ENCODE measurements around the gene MLXIP.
"Not testable (repeated sequence)": the region's sequence is repeated elsewhere in the genome, so short reads cannot be mapped to it uniquely, and the experiment has no call there.

Gene MLXIP

DNA sequence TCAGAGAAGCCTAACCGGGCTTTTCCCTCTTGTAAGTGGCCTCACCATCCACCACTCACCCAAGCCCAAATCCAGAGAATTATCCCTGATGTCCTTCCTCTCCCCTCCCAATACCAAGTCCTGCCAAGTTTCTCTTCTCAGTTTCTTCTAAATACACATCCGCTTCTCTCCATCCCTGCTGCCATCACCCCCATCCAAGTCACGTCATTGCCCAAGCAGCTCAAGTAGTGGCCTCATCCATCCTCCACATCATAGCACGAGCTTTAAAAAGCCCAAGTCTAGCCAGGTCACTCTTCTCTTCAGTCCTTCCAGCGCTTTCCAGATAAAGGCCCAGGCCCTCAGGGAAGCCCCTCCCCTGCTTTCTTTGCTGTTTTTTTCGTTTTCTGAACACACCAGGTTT, 70.1 kb downstream of the MLXIP start:
- no peak for DNase-seq (ENCODE audit: low read depth)

DNA sequence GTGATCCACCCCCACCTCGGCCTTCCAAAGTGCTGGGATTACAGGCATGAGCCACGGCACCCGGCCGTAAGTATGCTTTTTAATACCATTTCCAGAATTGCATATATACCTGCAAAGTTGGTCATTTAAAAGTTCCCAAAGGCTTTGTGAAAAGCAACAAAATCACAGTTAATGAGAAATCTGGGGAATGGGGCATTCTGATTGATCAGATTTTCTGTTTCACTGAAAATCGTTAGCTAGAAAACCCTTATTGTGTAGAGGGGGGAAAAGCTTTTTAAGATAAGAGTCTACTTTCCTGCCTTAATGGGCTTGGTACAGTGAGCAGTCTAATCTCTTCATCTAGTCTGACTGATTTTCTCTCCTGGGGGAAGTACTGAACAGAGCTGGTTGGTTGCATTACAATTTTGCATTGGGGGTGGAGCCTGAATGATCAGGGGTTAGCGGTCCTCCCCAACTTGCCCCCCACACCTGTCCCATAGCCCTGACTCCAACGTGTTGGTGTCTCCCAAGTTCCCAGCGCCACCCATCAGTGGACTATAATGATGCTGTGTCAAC, 71.6 kb downstream of the MLXIP start:
- DNase-seq (ENCODE audit: low read depth): no peak

DNA sequence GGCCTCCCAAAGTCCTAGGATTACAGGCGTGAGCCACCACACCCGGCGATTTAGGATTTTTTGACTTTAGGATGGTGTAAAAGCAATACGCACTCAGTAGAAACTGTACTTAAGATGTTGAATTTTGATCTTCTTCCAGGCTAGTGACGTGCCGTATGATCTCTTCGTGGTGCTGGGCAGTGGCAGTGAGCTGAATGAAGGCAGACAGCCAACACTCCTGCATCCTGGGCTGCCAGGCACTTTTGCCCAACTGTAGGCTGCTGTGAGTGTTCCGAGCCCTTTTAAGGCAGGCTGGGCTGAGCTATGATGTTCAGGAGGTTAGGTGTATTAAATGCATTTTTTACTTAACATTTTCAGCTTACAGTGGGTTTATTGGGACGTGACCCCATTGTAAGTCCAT, 74.2 kb downstream of the MLXIP start:
- DNase-seq (ENCODE audit: low read depth): no peak

DNA sequence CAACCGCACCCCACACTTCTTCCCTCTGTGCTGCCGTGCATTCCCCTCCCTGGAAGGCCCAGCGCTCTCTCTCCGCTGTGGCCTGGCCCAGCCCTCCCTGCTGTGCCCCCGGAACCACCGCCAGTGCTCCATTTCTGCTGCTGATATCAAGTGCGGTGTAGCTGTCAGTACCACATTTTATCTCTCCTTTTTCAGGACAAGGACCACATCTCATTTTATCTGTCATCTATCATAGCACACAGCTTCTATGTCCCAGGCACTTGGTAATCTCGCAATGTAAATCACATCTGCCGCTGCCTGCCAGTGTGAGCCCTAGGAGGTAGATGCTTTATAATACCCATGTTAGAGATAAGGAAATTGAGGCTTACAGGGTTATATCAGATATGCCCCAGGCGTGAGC, 77.1 kb downstream of the MLXIP start:
- no peak for DNase-seq (ENCODE audit: low read depth)

DNA sequence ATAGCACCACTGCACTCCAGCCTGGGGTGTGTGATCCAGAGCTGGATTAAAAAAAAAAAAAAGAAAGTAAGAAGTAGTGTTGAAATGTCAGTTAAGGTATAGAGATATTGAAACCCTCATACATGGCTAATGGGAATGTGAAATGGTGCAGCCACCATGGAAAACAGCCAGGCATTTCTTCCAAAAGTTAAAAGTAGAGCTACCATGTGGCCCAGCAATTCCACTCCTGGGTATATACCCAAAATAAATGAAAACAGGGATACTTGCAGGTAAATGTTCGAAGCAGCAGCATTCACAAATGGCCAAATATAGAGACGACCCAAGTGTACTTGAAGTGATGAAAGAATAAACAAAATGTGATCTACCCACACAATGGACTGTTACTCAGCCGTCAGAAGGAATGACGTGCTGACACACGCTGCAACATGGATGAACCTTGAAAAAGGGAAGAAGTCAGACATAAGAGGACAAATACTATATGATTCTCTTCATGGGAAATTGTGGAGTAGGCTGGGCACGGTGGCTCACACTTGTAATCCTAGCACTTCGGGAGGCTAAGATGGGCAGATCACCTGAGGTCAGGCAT, 80.2 kb downstream of the MLXIP start:
- no peak for DNase-seq (ENCODE audit: low read depth)

DNA sequence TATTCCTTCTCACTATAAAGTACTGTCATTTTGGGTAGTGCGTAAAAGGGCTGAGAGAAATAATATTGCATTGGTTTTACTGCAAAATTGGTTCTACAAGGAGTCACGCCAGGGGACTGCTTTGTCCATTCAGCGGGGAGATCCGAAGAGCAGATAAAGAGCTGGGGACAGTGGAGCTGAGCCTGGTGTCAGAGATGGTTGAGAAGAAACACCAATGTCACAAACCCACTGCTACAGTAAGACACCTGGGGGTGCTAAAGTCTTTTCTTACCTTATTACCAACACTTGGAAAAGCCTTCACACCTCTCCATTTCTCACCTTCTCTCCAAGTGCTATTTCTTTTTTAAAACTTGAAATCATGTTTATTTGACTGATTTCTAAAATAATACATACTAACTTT, 81.3 kb downstream of the MLXIP start:
- no peak for DNase-seq (ENCODE audit: low read depth)

DNA sequence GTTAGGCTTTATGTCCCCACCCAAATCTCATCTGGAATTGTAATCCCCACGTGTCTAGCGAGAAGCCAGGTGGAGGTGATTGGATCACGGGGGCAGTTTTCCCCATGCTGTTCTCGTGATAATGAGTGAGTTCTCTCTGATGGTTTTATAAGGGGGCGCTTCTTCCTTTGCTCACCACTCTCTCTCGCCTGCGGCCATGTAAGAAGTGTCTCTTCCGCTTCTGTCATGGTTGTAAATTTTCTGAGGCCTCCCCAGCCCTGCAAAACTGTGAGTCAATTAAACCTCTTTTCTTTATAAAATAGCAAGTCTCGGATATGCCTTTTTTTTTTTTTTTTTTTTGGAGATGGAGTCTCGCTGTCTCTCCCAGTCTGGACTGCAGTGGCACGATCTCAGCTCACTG, 82.2 kb downstream of the MLXIP start:
- no peak for DNase-seq (ENCODE audit: low read depth)

DNA sequence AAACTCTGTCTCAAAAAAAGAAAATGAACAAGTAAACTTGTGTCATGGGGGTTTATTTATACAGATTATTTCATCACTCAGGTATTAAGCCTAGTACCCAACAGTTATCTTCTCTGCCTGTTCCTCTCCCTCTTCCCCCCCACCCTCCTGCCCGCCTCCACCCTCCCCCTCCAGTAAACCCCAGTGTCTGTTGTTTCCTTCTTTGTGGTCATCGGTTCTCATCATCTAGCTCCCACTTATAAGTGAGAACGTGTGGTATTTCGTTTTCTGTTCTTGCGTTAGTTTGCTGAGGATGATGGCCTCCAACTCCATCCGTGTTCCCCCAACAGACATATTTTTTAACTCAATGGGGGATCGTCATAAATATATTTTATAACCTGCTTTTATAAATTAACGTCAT, 83.1 kb downstream of the MLXIP start:
- DNase-seq (ENCODE audit: low read depth): no peak

DNA sequence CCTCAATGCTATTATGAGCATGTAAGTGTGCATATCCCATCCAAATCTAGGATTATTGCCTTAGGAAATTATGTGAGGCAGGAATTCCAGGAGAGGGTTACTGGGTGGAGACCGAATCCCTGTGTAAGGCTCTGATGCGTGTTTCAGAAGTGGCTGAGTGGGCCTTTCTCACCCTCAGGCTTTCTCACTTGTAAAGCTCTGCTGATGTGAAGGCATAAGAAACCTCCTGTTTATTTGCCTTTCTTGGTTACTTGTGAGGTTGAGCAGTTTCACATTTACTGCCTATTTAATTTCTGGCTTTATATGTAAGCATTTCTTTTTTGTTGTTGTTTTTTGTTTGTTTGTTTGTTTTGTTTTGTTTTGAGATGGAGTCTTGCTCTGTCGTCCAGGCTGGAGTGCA, 84.4 kb downstream of the MLXIP start:
- DNase-seq (ENCODE audit: low read depth): no peak

DNA sequence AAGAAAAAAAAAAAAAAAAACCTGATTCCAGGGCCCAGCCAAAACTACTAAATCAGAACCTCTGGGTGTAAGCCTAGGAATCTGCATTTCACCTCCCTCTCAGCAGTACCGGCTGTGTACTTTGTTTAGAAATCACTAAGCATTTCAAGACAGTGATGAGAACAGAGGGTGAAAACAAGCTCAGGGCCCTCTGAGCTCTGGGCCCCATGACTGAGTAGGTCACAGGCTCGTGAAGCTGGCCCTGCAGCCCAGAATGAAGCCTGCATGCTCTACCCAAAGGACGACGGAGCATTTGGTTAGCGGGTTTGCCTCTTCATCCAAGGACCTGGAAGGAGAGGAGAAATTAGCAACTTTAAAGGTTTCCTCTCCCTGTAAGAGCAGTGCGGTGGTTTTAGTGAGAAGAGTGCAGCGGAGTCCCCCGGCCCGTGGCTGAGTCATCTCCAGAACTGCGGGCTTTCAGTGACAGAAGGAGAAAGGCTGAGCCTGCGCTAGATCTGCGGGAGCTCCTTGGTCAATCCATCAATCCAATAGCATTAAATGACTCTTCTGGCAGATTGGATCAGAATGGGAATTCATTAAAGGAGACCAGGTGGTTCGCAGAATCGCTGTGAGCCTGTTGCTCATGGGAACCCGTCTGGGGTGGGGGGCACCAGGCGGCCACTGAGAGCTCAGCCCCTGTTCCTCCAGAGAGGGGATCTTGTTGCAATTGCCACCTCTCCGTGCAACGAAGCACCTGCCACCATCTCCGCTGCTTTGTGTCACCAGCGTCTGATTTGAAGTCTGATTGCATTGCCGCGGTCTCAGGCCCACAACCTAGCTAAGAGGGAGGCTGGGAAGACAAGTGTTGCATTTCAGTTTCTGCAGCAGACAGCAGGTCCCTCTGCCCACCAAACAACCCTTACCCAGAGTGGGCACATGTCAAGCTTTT, 88.1 kb downstream of the MLXIP start:
- DNase-seq (ENCODE audit: low read depth): no peak

DNA sequence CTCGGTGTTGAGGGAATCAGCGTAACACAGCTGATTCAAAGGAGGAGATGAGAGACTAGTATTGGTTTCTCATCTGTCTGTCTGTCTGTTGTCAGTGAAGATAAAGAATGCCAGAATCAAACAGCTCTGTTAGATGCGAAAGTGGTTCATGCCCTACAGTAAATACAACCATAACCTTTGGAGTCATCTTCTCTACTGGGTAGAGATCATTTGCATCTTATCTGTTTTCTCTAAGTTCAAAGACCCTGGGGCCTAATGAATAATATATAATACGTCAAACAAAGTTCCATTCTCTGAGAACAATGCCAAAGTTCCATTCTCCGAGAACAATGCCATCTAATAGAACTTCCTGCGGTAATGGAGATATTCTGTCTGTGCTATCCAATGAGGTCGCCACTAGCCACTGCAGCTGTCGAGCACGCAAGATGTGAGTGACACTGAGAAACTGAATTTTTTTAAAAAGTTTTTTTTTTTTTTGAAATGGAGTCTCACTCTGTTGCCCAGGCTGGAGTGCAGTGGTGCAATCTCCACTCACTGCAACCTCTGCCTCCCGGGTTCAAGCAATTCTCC, 88.9 kb downstream of the MLXIP start:
- DNase-seq (ENCODE audit: low read depth): no peak

DNA sequence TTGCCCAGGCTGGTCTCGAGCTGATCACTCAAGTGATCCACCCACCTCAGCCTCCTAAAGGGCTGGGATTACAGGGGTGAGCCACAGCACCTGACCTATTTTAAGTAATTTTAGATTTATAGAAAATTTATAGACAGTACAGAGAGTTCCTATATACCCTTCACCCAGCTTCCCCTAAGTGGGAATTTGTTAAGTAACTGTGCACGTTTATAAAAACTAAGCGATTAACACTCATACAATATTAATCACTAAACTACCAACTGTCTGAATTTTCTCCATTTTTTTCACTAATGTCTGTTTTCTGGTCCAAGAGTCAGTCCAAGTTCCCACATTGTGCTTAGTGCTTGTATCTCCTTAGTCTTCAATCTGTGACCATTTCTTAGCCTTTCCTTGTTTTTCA, 89.9 kb downstream of the MLXIP start:
- DNase-seq (ENCODE audit: low read depth): no peak

DNA sequence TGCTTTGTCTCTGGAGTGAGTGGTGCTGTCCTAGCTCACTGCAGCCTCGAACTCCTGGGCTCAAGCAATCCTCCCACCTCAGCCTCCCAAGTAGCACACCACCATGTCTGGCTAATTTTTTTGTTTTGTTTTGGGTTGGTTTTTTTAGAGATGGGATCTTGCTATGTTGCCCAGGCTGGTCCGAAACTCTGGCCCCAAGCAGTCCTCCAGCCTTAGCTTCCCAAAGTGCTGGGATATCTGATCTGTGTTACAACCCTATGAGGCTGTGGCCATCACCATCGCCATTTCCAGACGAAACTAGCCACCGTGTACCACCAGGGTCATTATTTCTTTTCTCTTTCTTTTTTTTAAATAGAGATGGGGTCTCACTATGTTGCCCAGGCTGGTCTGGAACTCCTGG, 92.8 kb downstream of the MLXIP start:
- no peak for DNase-seq (ENCODE audit: low read depth)

DNA sequence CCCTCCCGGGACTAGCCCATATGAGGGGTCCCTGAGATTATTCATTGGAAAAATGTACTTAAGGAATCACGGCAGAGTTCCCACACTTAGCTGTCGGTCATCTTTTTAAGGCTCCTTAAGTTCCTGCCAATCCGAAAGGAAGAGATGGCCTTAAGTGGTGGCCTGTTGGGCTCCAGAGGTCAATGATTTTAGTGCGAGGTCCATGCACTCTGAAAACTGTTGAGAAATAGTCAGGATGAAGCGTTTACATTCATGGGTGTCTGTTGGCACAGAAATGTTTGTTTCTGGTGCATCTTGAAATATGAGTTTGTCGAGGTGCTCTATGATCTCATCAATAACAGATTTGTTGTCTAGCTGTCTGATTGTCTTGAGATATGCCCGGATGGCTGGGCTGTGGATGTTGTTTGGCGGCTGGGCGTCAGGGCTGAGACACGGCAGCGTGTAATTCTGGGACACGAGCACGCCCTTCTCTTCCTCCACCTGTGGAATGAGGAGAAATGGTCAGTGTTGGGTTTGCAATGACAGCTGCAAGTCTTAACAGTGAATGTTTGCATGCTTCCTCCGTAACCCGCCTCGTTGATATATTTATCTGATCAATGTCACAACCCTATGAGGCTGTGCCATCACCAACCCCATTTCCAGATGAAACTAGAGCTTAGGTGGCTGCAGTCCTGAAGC, 93.8 kb downstream of the MLXIP start:
- DNase-seq (ENCODE audit: low read depth): no peak

DNA sequence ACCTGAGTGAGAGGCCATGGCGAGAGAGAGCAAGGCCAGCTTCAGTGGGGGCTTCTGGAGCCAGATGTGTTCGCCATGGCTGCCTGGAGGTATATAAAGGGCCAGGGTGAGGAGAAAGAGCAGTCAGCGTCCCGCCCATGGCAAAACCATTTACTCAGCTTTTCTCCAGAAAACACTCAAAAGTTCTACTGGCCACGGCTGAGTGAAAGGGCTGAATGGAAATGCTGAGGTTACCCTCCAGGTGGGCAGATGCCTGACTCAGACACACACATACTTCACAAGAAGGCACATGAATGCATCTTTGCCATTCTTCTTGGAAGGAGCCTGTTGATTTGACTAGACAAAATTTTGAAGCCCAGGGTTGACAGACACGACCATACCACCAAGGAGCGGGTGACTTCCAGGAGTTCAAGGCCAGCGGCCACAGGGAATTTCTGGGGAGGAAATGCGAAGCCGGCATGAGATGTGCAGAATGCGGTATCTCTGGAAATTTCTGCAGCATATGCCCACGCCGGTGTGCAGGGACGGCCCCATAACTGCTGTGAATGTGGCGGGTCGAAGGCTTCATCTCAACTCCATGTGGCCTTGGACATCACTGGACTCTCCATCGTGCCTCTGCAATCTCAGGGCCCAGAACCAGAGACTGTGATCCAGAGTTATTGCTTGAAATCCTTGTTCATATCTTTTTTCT, 95.7 kb downstream of the MLXIP start, which contains the start of gene IL31:
Gene IL31 (minus strand): TSS at position 67 of the 691 bp plus-strand sequence. CDS start 49 bp downstream, at position 18.
- DNase-seq (ENCODE audit: low read depth): no peak

DNA sequence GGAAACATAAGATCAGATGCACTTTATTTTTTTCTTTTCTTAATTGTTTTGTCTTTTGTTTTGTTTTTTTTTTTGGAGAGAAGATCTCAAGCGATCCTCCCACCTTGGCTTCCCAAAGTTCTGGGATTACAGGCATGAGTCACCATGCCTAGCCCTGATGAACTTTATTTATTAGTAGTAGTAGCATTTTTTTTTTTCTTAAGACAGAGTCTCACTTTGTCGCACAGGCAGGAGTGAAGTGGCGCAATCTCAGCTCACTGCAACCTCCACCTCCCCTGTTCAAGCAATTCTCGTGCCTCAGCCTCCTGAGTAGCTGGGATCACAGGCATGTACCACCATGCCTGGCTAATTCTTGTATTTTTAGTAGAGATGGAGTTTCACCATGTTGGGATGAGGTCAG, 97.9 kb downstream of the MLXIP start:
- DNase-seq (ENCODE audit: low read depth): not testable (repeated sequence)

DNA sequence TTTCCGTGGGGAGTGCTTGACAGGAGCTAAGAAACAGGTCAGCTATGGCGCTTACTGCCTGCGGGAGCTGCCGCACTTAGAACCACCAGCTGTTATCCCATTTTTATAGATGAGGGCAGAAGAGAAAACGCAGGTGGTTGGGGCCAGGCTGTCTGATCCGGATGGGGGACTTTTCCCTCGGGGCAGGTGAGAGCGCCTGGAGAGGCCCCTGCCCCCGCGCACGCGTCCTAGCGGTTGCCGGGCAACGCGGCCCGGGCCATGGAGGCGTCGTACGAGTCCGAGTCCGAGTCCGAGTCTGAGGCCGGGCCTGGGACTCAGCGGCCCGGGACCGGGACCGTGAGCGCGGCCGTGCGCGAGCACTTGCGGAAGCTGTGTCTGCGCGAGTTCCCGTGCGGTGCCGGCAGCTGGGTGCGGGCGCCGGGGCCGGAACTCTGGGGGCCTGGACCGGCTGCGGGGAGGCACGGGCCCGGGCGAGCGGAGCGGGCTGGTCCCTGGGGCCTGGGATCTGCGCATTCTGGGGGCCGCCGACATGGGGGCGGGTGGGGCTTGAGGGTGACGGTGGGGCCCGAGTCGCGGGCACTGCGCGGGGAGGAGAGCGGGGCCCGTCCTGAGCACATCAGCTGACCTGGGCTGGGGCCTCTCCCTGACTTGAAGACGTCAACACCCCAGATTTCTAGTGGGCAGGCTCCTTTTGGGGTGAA, 104.5 kb downstream of the MLXIP start, which contains the start of gene LRRC43:
Gene LRRC43 (plus strand): TSS at position 237 of the 701 bp plus-strand sequence. CDS start 22 bp downstream, at position 259.
- no peak for DNase-seq (ENCODE audit: low read depth)

DNA sequence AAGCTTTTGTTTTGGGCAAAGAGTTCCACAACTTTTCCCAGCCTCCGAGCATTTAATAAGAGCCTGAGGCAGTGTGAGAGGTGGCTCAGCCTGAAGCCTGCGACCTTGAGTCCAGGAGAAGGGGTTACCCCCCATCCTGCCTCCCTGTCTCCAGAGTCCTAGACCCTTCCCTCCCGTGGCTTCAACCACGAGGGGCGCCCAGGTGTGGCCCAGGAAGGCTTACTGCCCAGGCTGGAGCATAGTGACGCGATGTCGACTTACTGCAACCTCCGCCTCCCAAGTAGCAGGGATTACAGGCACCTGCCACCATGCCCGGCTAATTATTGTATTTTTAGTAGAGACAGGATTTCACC, 105.0 kb downstream of the MLXIP start:
- no peak for DNase-seq (ENCODE audit: low read depth)

DNA sequence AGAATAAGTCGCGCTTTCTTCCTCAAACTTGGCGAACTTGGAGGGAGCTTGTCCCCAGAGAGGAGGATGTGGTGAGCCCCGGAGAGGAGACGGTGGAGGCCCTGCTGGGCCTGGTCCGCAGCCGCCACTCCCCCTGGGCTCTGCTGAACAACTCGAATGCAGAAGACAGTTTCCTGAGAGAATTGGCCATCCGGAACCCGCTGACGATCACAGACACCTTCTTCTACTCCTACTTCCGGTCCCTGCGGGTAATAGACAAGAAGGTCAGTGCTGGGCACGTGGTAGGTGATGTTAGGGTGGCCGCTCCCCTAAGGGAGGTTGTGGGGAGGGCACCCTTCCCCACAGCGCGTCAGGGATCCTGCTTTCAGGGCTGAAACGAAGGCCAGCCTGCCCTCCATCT, 106.0 kb downstream of the MLXIP start:
- no peak for DNase-seq (ENCODE audit: low read depth)

DNA sequence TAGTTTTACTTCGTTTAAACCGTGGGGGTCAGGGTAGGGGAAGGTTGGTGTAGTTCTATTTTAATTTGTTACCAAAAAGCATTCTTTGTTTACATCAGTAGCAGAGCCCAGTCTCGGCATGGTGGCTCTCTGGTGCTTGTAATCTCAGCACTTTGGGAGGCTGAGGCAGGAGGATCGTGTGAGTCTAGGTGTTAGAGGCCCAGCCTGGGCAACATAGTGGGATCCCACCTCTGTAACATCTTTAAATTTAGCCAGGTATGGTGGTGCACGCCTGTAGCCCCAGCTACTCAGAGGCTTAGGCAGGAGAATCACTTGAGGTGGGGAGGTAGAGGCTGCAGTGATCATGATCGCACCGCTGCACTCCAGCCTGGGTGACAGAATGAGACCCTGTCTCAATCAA, 106.5 kb downstream of the MLXIP start:
- DNase-seq (ENCODE audit: low read depth): no peak

DNA sequence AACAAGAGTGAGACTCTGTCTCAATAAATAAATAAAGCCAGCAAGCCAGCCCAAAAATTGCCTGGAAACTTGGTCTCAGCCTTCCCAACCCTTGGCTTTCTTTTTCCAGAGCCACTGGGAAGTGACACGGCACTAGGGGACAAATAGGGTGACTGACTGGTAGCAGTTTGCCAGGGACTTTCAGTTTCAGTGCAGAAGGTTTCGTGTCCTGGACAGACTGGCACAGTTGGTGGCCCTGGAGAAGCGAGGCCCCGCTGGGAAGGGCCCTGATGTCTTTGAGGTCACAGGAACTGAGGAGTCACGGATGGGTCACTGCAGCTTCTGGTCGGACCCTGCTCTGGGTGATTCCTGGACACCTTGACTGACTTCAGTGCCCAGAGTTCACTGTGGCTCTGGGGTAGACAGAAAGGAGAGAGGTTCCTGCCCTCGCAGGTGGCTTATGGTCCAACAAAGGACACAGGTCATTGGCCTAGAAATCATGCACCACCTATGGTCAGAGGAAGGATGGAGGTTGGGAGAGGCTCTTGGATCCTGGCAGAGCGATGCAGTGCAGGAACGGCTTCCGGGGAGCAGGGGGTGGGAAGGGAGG, 107.0 kb downstream of the MLXIP start:
- DNase-seq (ENCODE audit: low read depth): no peak
